GM23338 (cell line): ENCODE measurements around the gene HOXA11. TPM values are rescaled to one million over a fixed set of nuclear protein-coding genes. Genes with fewer than 3 reads are reported as not detected.

Experiments
- ATAC-seq: fragments of 200-7000 bp; cut with Tn5 transposase; 3 replicates; pipeline ENCODE4 v1.9.1; 2020
- DNase-seq: peaks from one replicate; pipeline ENCODE4 v3.0.0-alpha.2; 2015; ENCODE audit warnings: low spot score
- H2AFZ ChIP-seq: fragments of 200-600 bp; sonication (generic); 2 replicates; pipeline ENCODE4 v1.8.0; 2016; ENCODE audit warnings: antibody characterized with exemption, mild to moderate bottlenecking, moderate library complexity
- H3F3A ChIP-seq: fragments of 200-600 bp; sonication (generic); replicated peaks from 2 replicates; pipeline ENCODE4 v1.8.0; 2017; ENCODE audit warnings: antibody characterized with exemption, mixed run types, low read depth
- H3K27ac ChIP-seq: fragments of 200-600 bp; sonication (generic); 2 replicates; pipeline ENCODE4 v1.6.1; 2016; ENCODE audit warnings: low read depth
- H3K27me3 ChIP-seq: fragments of 200-600 bp; sonication (generic); 2 replicates; pipeline ENCODE4 v1.8.0; 2016; ENCODE audit warnings: mild to moderate bottlenecking, mixed run types, moderate library complexity; ENCODE audit not compliant: insufficient read depth
- H3K36me3 ChIP-seq: fragments of 200-600 bp; sonication (generic); 2 replicates; pipeline ENCODE4 v1.8.0; 2016; ENCODE audit warnings: mild to moderate bottlenecking; ENCODE audit not compliant: insufficient read depth
- H3K4me1 ChIP-seq: fragments of 200-600 bp; sonication (generic); 2 replicates; pipeline ENCODE4 v1.8.0; 2016; ENCODE audit warnings: mild to moderate bottlenecking, moderate library complexity; ENCODE audit not compliant: insufficient read depth
- H3K4me2 ChIP-seq: fragments of 200-600 bp; sonication (generic); 2 replicates; pipeline ENCODE4 v1.7.1; 2017; ENCODE audit warnings: mixed run types
- H3K4me3 ChIP-seq: fragments of 200-600 bp; sonication (generic); 2 replicates; pipeline ENCODE4 v1.6.1; 2016; ENCODE audit warnings: mixed run types
- H3K79me2 ChIP-seq: fragments of 200-600 bp; sonication (generic); replicated peaks from 2 replicates; pipeline ENCODE4 v1.8.0; 2017; ENCODE audit warnings: mild to moderate bottlenecking; ENCODE audit not compliant: insufficient read depth
- H3K9me2 ChIP-seq: fragments of 200-600 bp; sonication (generic); 2 replicates; pipeline ENCODE4 v1.8.0; 2017; ENCODE audit not compliant: insufficient read depth
- H4K20me1 ChIP-seq: fragments of 200-600 bp; sonication (generic); replicated peaks from 2 replicates; pipeline ENCODE4 v1.8.0; 2017; ENCODE audit warnings: mild to moderate bottlenecking; ENCODE audit not compliant: insufficient read depth
- H3K27ac Mint-ChIP-seq: 2 replicates; pipeline ENCODE4 v1.8.0; 2020; ENCODE audit warnings: inconsistent platforms, mild to moderate bottlenecking, moderate library complexity, mixed read lengths
- H3K27me3 Mint-ChIP-seq: 3 replicates; pipeline ENCODE4 v1.8.0; 2022; ENCODE audit warnings: low read depth, mild to moderate bottlenecking, moderate library complexity, mixed read lengths, inconsistent platforms; ENCODE audit not compliant: insufficient read depth, poor library complexity
- H3K36me3 Mint-ChIP-seq: 3 replicates; pipeline ENCODE4 v1.8.0; 2021; ENCODE audit warnings: low read depth, mild to moderate bottlenecking, inconsistent platforms, moderate library complexity, mixed read lengths
- H3K4me1 Mint-ChIP-seq: 3 replicates; pipeline ENCODE4 v1.8.0; 2020; ENCODE audit warnings: mild to moderate bottlenecking, inconsistent platforms, mixed read lengths
- H3K4me3 Mint-ChIP-seq: 3 replicates; pipeline ENCODE4 v1.8.0; 2021; ENCODE audit warnings: moderate library complexity, mild to moderate bottlenecking, inconsistent platforms, mixed read lengths
- H3K9me3 Mint-ChIP-seq: 3 replicates; pipeline ENCODE4 v1.8.0; 2020; ENCODE audit warnings: moderate library complexity, mild to moderate bottlenecking, inconsistent platforms, mixed read lengths
- CREB1 ChIP-seq: fragments of 250-450 bp; sonication (Bioruptor Pico); IDR thresholded peaks from 2 replicates; pipeline ENCODE4 v1.5.0; 2020; ENCODE audit warnings: low read depth, mild to moderate bottlenecking, moderate library complexity
- CTCF ChIP-seq, 2 experiments: fragments of 200-600 bp in 1 of 2; sonication (generic) in 1 of 2; conservative IDR thresholded peaks; 2 replicates each; pipeline versions ENCODE4 v1.5.1 to v1.6.1; 2016 to 2017; ENCODE audit warnings: antibody characterized with exemption in 2 of 2, low read depth in 2 of 2, mild to moderate bottlenecking in 2 of 2, moderate library complexity in 1 of 2
- ETS1 ChIP-seq: IDR thresholded peaks from 2 replicates; pipeline ENCODE4 v1.6.1; 2016; ENCODE audit warnings: antibody characterized with exemption
- EZH2 ChIP-seq: fragments of 200-600 bp; sonication (generic); IDR thresholded peaks from one replicate; pipeline ENCODE4 v1.8.0; 2017; ENCODE audit warnings: antibody characterized with exemption, mild to moderate bottlenecking, low read depth; ENCODE audit not compliant: unreplicated experiment
- EZH2phosphoT487 ChIP-seq: fragments of 200-600 bp; sonication (generic); IDR thresholded peaks from one replicate; pipeline ENCODE4 v1.8.1; 2018; ENCODE audit warnings: antibody characterized with exemption; ENCODE audit not compliant: unreplicated experiment
- JUNB ChIP-seq: IDR thresholded peaks from one replicate; pipeline ENCODE4 v1.6.1; 2016; ENCODE audit warnings: antibody characterized with exemption; ENCODE audit not compliant: unreplicated experiment
- NANOG ChIP-seq: IDR thresholded peaks from 2 replicates; pipeline ENCODE4 v1.6.1; 2016; ENCODE audit warnings: antibody characterized with exemption, borderline replicate concordance
- REST ChIP-seq: IDR thresholded peaks from one replicate; pipeline ENCODE4 v1.6.1; 2018; ENCODE audit warnings: antibody characterized with exemption; ENCODE audit not compliant: unreplicated experiment
- ZNF331 ChIP-seq: fragments of 250-450 bp; sonication (Bioruptor Pico); IDR thresholded peaks from 2 replicates; pipeline ENCODE4 v1.5.0; 2020; ENCODE audit warnings: low read depth, mild to moderate bottlenecking, moderate library complexity
- polyA plus RNA-seq: library from polyadenylated mRNA; unstranded; fragments of >200 nt; fragmentation: Nextera tagmentation; extraction: Ambion mirVana; gene quantifications from 2 replicates; pipeline ENCODE4 v1.2.1, GENCODE V29; 2016
- total RNA-seq: library from RNA; depleted of rRNA; stranded (reverse); fragments of >200 nt; shearing (Covaris generic); gene quantifications from 2 replicates; pipeline ENCODE4 v1.2.3, GENCODE V29; 2014

Gene HOXA11
- total and polyA plus RNA-seq, 2 experiments from 2014 or later, result not detected

- no peak overlapping the region for H3K27ac ChIP-seq
- peaks cover 52% of the 10 kb centered on the region for H4K20me1 ChIP-seq
- TF ChIP-seq EZH2 (peak; percentile 76), ZNF331 (no peak), JUNB (no peak), CTCF (conservative IDR thresholded peaks at IDR 0.05; ENCODE audit: low read depth in 2 of 2) (no peak), EZH2phosphoT487 (no peak), NANOG (no peak), ETS1 (no peak), CREB1 (CRISPR knock-in tag) (no peak)
- peaks cover 29% of the 10 kb centered on the region for H3F3A ChIP-seq
- H3K36me3 Mint-ChIP-seq, result no peaks in the 10 kb centered on the region; the same call in 2 of the 3 replicates
- no peak for ATAC-seq
- no peak overlapping the region for H3K4me3 ChIP-seq
- H3K4me2 ChIP-seq, result no peak overlapping the region
- H3K79me2 ChIP-seq, result no peaks in the 10 kb centered on the region
- no peaks in the 10 kb centered on the region for H3K36me3 ChIP-seq
- H2AFZ ChIP-seq, result no peak overlapping the region
- peaks cover 21% of the 10 kb centered on the region for H3K4me1 Mint-ChIP-seq
- H3K4me1 ChIP-seq, result peaks cover 13% of the 10 kb centered on the region; the same call in 1 of the 2 replicates
- peaks cover 12% of the 10 kb centered on the region; the same call in 2 of the 3 replicates for H3K9me3 Mint-ChIP-seq
- H3K27ac Mint-ChIP-seq, result no peak overlapping the region
- no peak for DNase-seq
- no peaks in the 10 kb centered on the region for H3K9me2 ChIP-seq
- H3K27me3 ChIP-seq, result peaks cover 100% of the 10 kb centered on the region
- H3K4me3 Mint-ChIP-seq, result no peak overlapping the region
- H3K27me3 Mint-ChIP-seq, result peaks cover 100% of the 10 kb centered on the region
Measured at GRCh38 chr7:27153526-27153925, 31.5 kb downstream of the HOXA11 start.

GRCh38 chr7:27152816-27153442 is 32.1 kb downstream of the HOXA11 start:
- Histone ChIP-seq H2AFZ (no peak overlapping the region), H3F3A (peaks cover 35% of the 10 kb centered on the region), H3K79me2 (no peaks in the 10 kb centered on the region), H3K4me3 (no peak overlapping the region), H3K9me2 (no peaks in the 10 kb centered on the region), H3K27ac (no peak overlapping the region), H3K36me3 (no peaks in the 10 kb centered on the region), H3K27me3 (peaks cover 100% of the 10 kb centered on the region), H4K20me1 (peaks cover 51% of the 10 kb centered on the region), H3K4me2 (no peak overlapping the region), H3K4me1 (peaks cover 19% of the 10 kb centered on the region)
- Mint-ChIP-seq H3K36me3 (no peaks in the 10 kb centered on the region; the same call in 2 of the 3 replicates), H3K9me3 (peaks cover 18% of the 10 kb centered on the region), H3K27me3 (peaks cover 100% of the 10 kb centered on the region), H3K4me1 (peaks cover 24% of the 10 kb centered on the region), H3K4me3 (no peak overlapping the region), H3K27ac (no peak overlapping the region)
- DNase-seq (peak; percentile 46), ATAC-seq (no peak)
- TF ChIP-seq REST (no peak), ZNF331 (no peak), EZH2 (peak; percentile 80)
